Activated naive CD4-positive, alpha-beta T cell treated with anti-CD3 and anti-CD28 coated beads, Interleukin-2, amount 50 U/mL, for 16 hours (primary cell): ENCODE results near the gene ZKSCAN5.
A peak's percentile ranks its signal among the peaks of the same experiment; 100 is the strongest.
"Not testable (repeated sequence)": the region's sequence is repeated elsewhere in the genome, so short reads cannot be mapped to it uniquely, and the experiment has no call there.

Experiments used
- DNase-seq: peaks from one replicate; pipeline ENCODE4 v3.0.0-alpha.2; 2020

ZKSCAN5 gene

GRCh38 chr7:99557196-99557607 lies 52.7 kb downstream of the ZKSCAN5 start:
- DNase-seq, result no peak

- DNase-seq, result no peak
Measured at GRCh38 chr7:99557940-99558305, 53.5 kb downstream of the ZKSCAN5 start.

DNA sequence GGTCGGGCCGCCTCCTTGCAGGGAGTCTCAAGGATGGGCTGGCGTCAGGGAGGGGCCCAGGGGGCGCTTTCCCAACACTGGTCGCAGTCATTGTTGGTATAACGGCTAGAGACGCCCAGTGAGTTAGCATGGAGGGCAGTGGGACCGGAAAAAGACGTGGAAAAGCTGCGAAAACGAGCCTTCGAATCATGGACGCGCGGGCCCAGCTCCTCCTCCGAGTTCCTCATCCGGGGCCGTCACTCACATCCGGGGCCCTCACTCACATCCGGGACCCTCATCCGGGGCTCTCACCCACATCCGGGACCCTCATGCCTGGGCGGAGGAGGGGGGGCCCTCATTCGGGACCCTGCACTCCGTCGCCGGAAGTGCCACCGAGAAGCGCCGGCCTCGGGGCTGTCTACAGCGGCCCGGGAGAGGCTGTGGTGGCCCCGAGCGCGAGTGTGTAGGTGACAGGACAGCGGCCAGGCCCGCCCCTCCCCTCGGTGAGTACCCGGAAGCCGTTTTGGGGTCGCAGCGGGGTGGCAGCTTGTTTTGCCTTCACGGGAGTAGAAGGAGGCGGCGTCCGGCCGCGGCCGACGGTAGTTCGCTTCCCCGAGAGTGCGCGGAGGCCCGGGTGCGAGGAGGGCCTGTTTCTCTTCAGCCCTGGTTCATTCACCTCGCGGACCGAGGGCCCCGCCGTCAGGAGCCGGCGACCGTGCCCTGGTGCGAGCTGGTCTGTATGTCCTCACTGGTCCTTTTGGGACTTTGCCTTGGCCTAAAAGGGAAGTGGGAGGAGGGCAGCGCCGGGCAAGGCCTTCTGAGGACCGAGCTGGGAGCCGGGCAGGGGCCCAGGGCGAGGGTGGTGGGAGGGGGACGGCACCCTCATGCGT lies 54.1 kb downstream of the ZKSCAN5 start, which contains the start of gene ZNF655:
TSS of gene ZNF655 (plus strand) at position 337 of the 869 bp plus-strand sequence. CDS start 1,918 bp downstream, outside the sequence.
- peak; percentile 89 for DNase-seq

DNA sequence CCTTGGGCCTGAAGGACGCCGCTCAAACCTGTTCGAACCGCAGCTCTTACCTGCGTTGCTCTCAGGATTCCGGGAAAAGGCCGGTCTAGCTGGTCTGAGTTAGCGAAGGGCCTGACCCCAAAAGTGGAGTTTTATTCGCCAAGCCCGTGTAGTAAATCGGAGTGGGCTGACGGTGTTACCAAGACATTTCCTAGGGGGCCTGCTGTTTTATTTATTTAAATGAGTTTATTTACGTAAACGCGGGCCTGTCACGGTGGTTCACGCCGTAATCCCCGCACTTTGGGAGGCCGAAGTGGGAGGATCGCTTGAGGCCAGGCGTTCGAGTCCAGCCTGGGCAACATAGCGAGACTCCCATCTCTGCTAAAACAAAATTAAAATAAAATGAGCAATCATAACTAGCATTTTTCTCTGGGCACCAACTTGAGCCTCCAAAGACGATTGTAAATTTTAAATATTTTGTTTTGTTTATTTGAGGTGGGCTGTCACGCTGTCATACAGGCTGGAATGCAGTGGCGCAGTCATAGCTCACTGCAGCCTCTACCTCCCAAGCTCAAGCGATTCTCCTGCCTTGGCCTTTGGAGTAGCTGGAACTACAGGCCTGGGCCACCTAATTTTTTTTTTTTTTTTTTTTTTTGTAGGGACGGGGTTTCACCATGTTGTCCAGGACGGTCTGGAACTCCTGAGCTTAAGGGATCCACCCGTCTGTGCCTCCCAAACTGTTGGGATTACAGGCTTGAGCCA lies 54.9 kb downstream of the ZKSCAN5 start:
- DNase-seq, result no peak

DNA sequence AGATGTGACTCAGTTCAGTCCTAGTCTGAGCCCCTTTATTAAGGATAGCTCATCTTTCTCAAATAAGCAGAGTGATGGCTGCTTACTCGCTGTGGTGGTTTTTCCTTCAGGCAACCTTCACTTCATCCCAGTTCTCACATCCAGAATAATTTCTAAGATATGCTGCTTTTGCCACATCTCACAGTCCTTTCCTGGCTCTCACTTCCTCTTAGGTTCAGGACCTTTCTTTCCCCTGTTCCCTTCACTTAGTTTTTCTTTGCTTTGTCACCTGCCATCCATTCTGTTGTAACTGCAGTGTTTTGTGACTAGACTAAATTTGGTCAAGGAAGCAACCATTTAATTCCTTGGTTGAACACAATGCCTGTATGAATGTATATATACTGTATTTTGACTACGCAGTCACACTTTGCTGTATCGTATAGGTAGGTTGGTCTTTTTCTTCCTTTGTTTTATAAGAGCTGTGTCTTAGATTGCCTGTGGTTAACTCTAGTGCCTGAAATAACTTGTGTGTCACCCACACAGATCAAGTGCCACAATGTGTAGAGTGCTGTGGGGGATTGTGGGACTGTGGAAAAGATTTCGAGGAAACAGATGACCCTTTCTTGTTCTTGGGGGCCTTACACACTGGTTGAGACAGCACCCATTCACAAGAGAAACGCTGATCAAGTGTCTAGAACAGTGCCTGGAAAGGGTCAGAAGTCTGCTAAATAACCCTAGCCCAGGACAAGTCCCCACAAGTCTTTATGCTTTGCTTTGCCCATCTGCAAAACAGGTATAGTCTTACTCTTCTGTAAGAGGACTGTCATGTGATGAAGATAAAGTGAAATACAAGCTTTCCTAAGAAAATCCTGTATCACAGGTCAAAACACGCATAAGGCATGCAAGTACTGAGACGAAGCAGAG lies 56.6 kb downstream of the ZKSCAN5 start:
- no peak for DNase-seq

- no peak for DNase-seq
Measured at GRCh38 chr7:99561737-99562051, 57.2 kb downstream of the ZKSCAN5 start.

DNA sequence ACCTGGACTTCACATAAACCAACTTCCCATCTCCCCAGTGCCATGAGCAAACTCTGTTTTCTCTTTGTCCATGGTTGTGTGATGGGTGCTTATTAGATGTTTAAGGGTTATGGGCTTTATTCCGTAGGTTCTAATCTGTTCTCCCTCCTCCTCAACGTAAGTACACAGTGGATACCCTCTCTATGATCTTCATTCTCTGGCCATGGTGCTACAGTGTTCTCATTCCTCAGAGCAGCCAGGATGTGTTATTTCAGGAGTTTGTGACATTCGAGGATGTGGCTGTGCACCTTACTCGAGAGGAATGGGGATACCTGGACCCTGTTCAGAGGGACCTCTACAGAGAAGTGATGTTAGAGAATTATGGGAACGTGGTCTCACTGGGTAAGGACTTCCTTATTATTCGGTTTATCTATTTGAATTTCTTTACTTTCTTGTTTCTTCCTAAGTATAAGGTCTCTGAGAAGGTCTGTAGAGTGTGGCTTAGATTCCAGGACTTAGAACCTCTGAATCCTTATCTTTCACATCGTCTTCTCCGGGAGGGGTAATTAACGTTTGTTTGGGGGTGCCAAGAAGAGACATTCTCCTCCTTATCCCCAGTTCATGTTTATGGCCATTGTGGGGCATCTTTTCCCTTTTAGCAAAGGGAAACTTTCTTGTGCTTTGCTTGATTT lies 57.8 kb downstream of the ZKSCAN5 start:
- DNase-seq, result no peak

DNA sequence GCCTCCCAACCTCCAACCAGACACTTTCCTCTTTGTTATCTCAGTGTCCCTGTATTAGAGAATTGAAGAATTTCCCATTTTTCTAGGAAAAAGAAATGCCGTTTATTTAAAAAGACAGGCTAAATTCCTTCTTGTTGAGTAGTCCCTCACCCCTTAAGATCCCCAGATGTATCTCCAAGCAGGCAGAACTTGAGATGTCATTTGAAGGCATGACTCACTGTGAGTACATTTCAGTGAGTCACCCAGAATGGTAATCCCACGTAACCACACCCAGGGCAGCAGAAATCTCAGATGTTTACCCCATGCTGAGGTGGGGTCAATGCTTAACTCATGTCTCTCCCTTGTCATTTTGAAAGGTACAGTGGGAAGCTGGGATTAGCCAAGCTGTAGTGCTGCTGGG lies 58.4 kb downstream of the ZKSCAN5 start:
- peak; percentile 48 for DNase-seq

DNA sequence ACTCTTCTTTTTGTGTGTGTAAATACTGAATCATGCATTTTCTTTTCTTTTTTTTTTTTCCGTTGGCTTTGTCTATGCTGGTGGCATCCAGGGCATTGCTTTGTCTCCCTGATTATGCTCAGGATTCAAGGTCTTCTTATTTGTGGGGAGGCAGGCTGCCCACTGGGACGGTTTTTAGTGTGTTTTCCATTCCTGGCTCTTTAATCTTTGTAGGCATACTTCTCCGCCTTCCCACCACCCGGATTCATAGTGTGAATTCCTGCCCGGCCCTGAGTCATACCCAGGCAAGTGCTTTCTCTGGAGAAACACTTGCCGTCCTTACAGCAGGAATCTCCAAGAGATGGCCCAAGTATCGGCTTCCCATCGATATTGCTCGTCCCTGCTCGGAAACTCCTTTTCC lies 59.2 kb downstream of the ZKSCAN5 start:
- no peak for DNase-seq

- not testable (repeated sequence) for DNase-seq
Measured at GRCh38 chr7:99568770-99569169, 64.3 kb downstream of the ZKSCAN5 start.

- DNase-seq, result no peak
Measured at GRCh38 chr7:99571768-99572167, 67.3 kb downstream of the ZKSCAN5 start.

DNA sequence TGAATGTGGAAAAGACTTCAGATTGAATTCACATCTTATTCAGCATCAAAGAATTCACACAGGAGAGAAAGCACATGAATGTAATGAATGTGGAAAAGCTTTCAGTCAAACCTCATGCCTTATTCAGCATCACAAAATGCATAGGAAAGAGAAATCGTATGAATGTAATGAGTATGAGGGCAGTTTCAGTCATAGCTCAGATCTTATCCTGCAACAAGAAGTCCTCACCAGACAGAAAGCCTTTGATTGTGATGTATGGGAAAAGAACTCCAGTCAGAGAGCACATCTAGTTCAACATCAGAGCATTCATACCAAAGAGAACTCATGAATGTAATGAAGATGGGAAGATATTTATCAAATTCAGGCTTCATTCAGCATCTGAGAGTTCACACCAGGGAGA lies 68.8 kb downstream of the ZKSCAN5 start:
- no peak for DNase-seq

- DNase-seq, result no peak
Measured at GRCh38 chr7:99576251-99576650, 71.8 kb downstream of the ZKSCAN5 start.

GRCh38 chr7:99579281-99579955 lies 75.0 kb downstream of the ZKSCAN5 start:
- DNase-seq, result no peak

DNA sequence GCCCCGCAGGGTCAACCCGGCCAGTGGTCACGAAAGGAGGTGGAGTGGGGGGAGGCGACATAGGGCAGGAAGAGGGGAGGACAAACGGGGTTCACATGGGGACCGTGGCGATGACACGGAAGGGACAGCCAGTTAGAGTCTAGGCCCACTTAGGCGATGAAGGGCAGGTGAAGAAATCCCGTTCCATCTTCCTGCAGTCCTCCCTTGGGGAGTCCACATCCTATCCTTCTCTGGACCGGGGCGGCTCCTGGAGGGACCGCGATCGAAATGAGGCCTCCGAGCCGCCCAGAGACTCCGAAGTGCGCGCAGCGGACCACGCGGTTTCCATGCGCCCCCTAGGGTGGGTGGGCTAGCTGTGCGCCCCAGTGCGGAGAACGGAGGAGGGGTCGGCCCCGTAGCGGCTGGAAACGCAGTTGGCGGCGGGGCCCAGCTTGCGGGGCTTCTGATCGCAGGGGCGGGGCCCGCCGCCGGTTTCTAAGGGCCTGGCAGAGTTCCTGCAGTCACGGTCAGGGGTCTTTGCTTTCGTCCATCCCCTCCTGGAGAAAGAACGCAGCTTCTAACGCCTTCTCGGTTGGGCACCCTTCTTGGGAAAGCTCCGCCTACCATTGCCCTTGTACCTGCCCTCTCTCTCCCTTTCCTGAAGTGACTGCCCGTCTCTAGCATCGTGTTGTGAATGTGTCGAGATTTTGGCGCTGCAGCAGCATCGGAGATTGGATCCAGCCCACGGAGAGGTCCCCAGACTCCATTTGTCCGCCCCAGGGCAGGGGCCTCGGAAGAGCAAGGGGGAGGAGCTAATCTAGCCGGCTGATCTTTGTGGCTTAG lies 75.7 kb downstream of the ZKSCAN5 start:
- peak; percentile 68 for DNase-seq

- not testable (repeated sequence) for DNase-seq
Measured at GRCh38 chr7:99580778-99581332, 76.4 kb downstream of the ZKSCAN5 start.
